ENCODE results near the gene SCARF1.

SCARF1 gene

DNA sequence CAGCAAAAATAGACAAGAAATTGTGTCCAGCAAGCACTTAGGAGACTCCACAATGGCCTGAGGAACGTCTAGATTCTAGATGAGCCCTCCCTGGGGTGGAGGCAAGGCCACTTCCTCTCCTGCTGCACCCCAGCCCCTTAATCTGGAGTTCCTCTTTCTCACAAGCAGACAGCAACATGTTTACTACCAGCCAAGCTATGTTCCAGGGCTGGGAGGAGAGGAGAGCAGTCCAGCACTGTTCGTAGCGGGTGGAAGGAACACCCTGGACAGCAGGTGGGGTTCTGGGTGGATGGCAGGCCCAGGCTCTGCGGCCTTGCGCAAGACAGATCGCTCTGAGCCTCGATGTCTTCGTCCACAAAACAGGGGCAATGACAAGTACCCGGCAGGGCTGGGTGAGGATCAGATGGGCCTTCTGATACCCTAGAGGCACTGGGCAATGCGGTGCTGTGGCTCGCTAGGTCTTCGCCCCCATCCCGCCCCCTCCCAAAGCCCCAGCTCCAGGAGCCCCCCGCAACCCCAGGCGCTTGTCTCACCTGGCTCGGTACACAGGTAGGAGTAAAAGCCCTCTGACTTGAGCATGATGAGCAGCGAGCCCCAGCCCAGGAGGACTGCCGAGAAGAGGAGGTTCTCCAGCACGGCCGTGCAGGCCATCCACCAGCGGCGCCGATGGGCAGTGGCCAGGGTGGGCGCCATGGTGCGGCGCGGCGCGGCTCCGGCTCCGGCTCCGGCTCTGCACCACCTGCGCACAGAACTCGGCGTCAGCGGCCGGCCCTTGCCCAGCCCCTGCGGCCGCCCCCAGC, 18.1 kb downstream of the SCARF1 start:
- DNase-seq, result no peak

GRCh38 chr17:1626333-1626732, 19.2 kb downstream of the SCARF1 start:
- no peak for DNase-seq

DNA sequence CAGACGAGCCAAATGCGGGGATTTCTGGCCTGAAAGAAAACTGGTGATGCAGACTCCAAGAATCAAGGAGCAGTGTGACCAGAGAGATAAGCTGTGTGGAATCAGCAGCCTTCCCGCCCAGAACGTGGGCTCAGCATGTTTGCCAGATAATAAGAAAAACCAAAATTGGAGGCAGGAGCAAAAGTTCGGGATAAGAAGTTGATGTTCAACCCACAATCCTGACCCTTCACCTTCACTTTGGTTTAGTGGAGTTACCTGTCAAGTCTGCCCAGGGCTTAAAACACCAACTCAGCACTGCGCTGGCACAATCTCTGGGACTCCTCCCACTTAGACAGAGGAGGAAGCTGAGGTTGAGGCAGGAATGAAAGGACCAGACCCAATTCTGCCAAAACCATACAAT, 20.0 kb downstream of the SCARF1 start:
- no peak for DNase-seq

- DNase-seq, result no peak
These were observed 20.5 kb downstream of the SCARF1 start for GRCh38 chr17:1625053-1625452.

DNA sequence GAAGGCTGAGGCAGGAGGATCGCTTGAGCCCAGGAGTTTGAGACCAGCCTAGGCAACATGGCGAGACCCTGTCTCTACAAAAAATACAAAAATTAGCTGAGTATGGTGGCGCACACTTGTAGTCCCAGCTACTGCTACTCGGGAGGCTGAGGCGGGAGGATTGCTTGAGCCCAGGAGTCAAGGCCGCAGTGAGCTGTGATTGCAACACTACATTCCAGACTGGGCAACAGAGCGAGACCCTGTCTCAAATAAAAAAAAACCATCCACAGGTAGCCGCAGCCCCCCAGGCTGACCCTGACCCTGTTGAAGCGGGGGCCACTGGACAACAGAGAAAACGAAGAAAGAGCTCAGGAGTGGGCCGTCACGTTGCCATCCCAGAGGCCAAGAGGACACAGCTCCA, 20.9 kb downstream of the SCARF1 start:
- no peak for DNase-seq

GRCh38 chr17:1623057-1623630, 22.4 kb downstream of the SCARF1 start:
- no peak for DNase-seq

DNA sequence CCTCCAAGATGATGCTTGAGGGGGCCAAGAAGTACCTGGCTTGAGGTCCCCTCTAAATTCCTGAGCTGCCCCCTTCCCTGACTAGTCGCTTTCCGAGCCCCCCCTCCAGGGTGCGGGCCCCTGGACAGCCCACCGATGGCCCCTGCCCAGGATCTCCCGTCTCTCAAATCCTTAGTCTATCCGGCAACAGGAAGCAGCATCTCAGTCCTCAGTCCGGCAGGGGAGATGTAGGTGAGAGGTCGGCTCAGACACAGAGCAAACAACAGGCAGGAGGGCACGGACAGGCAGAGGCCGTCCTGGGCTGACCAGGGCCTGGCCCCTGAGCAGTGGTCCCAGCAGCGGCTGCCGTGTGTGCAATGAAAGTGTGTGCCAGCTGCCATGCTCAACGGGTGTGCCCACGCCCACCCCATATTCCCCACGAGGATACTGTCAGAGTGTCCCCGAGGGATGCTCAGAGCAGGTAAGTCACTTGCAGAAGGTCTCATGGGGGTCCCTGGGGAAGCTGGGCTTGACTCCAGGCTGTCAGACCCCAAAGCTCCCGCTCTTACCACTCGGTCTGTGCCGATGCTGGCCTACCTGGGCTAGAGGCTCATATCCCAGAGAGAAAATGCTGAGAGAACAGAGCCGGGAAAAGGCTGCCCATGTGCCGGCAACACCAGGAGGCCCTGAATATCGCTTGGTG, 24.1 kb downstream of the SCARF1 start:
- DNase-seq, result no peak

DNA sequence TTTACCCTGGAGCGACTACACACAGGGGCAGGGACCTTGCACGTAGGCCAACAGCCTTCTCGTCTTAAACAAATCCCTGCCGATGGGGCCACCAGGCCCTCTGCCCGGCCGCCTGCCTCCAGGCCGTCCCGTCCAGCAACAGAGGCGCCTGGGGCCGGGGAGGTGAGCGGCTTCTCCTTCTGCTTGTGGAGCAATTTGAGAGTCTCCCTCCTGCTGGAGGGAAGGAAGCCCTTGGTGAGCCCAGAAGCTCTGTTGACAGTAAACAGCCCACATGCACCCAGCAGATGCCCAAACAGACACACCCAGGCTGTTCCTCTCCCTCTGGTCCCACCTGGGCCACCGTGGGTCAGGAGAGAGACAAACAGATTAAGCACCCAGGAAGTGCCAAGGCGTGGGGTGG, 25.0 kb downstream of the SCARF1 start:
- no peak for DNase-seq

GRCh38 chr17:1617620-1618174, 27.8 kb downstream of the SCARF1 start:
- no peak for DNase-seq

- DNase-seq, result no peak
These were observed 29.4 kb downstream of the SCARF1 start for GRCh38 chr17:1616101-1616500.

GRCh38 chr17:1612400-1612799, 33.1 kb downstream of the SCARF1 start:
- no peak for DNase-seq

DNA sequence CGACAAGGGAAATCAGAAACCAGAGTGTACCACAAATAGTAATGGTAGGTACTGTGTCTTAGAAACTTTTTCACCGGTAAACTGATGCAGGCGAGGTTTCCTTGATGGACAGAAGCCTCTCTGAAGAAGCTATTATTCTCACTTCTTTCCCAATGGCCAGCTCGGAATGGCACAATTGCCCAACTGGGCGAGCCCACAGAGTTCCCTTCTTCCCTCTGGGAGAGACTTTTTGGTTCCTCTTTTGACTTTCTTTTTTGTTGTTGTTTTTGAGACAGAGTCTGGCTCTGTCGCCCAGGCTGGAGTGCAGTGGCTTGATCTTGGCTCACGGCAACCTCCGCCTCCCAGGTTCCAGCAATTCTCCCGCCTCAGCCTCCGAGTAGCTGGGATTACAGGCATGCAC, 33.8 kb downstream of the SCARF1 start:
- no peak for DNase-seq

DNA sequence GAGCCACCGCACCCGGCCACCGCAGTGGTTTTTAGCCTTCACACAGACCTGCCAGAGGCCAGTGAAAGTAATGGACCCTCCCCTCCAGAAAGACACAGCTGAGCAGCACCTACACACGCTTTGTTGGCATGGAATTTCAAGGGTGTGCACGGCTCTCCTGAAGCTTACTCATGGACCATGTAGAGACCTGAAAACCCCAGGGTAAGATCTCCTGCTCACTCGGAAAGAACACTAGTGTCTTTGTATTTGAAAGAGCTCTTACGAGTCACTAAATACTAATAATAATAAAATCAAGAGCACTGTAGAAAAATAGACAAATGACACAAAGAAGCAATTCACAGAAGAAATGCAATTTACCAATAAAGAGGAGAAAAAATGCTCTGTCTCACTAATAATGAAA, 36.9 kb downstream of the SCARF1 start:
- DNase-seq, result no peak

GRCh38 chr17:1607971-1608320, 37.6 kb downstream of the SCARF1 start:
- no peak for DNase-seq

GRCh38 chr17:1606352-1606985, 39.1 kb downstream of the SCARF1 start:
- DNase-seq, result no peak

GRCh38 chr17:1605681-1606351, 39.7 kb downstream of the SCARF1 start:
- no peak for DNase-seq

DNA sequence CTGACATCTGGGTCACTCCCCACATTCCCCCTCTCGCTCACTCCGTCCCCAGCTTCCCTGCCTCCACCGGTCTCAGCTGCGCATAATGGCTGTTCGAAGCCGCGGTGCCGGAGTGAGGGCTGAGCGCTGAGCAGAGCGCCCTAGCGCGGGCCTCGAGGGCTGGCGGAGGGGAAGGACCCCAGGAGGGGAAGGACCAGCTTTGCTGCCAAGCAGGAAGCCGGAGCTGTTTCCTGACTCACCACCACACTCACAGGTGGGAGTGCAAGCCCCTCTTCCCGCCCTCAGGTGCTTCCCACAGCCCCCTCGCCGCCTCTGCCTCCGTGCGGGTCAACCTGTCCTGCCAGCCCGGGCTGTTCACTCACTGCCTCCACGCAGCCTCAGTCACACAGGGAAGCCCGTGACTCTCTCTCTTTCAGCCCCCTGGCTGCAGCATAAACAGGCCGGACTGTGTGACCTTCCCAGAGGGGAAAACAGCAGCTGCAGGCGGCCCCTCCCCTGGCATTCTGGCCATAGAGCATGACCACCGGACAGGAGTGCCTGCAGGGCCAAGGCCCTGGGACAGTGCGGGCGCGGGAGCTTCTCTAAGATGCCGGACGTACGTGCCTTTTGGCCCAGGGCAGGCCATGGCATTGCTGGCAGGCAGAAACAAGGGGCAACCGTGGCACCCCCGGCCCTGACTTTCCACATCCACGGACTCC, 40.6 kb downstream of the SCARF1 start:
- DNase-seq, result no peak

DNA sequence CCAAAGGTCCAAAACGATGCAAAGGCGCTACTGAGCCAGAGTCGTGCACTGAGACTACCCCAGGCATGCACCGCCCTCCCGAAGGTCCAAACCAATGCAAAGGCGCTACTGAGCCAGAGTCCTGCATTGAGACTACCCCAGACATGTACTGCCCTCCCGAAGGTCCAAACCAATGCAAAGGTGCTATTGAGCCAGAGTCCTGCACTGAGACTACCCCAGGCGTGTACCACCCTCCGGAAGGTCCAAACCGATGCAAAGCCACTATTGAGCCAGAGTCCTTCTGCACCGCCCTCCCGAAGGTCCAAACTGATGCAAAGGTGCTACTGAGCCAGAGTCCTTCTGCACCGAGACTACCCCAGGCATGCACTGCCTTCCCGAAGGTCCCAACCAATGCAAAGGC, 44.0 kb downstream of the SCARF1 start:
- DNase-seq, result no peak

- no peak for DNase-seq
These were observed 47.0 kb downstream of the SCARF1 start for GRCh38 chr17:1598399-1599095.

DNA sequence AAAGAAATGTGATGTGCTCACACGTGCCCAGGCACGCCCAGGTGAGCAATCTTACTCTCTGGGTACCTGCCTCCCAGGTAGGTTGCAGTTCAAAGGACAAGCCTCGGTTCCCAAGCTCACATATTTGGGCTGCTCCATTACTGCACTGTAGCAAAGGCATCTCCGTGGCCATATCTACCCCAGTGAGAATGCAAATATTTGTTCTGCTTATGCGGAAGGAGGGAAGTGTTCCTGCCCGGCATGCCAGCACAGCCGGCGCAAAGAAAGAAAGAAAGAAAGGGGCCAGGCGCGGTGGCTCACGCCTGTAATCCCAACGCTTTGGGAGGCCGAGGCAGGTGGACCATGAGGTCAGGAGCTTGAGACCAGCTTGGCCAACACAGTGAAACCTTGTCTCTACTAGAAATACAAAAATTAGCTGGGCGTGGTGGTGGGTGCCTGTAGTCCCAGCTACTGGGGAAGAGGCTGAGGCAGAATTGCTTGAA, 47.6 kb downstream of the SCARF1 start:
- no peak for DNase-seq

DNA sequence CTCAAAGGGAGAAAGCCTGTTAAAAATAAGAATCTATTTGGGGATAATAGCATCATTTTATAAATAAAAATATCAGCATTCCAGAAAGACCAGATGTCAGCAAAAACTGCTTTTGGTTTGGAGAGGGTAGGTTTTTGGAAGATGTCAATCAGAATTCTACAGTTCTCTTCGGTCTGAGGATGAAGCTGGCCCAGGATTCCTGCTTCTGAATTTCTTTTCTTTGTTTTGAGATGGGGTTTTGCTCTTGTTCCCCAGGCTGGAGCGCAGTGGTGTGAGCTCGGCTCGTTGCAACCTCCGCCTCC, 52.0 kb downstream of the SCARF1 start:
- DNase-seq, result no peak
